IMR-90 (cell line): ENCODE results near the gene TGM6. TPM values are rescaled to one million over a fixed set of nuclear protein-coding genes. Genes with fewer than 3 reads are reported as not detected.

Experiments used
- ATAC-seq: fragments of 200-7000 bp; cut with Tn5 transposase; 2 replicates; pipeline ENCODE4 v1.9.1; 2020; ENCODE audit warnings: low read depth, mild to moderate bottlenecking, moderate library complexity
- BruUV-seq: library from RNA; stranded (reverse); fragments of 400-500 nt; replicated peaks from 2 replicates; lab custom pipeline; 2021; lab: Mats Ljungman, UMichigan
- CTCF ChIA-PET: fragments of 300-600 bp; formaldehyde crosslinking; extraction: SDS; loops from one replicate; lab custom pipeline; 2021; ENCODE audit warnings: antibody characterized with exemption; lab: Yijun Ruan, JAX
- POLR2A ChIA-PET: fragments of 300-600 bp; sonication (Branson Sonifier 250); formaldehyde crosslinking; loops from one replicate; lab custom pipeline; 2022; ENCODE audit warnings: antibody characterized with exemption; ENCODE audit not compliant: unreplicated experiment; lab: Charles Lee
- DNase-seq: peaks from one replicate; pipeline ENCODE4 v3.0.0; 2013
- H2AFZ ChIP-seq: replicated peaks from 2 replicates; pipeline ENCODE3; 2013; ENCODE audit warnings: low read length, mild to moderate bottlenecking; ENCODE audit not compliant: poor library complexity
- H2AK5ac ChIP-seq: 2 replicates; pipeline ENCODE4 v1.6.1; 2013; ENCODE audit warnings: low read depth, low read length, inconsistent platforms
- H2AK9ac ChIP-seq: replicated peaks from 2 replicates; pipeline ENCODE3; 2013; ENCODE audit warnings: mild to moderate bottlenecking, low read depth, low read length, moderate library complexity; ENCODE audit not compliant: poor library complexity
- H2BK120ac ChIP-seq: 2 replicates; pipeline ENCODE4 v1.6.1; 2013; ENCODE audit warnings: low read depth, low read length, inconsistent platforms
- H2BK15ac ChIP-seq: 3 replicates; pipeline ENCODE4 v1.6.1; 2013; ENCODE audit warnings: low read depth, low read length, inconsistent platforms
- H2BK20ac ChIP-seq: 2 replicates; pipeline ENCODE4 v1.6.1; 2013; ENCODE audit warnings: low read depth, mild to moderate bottlenecking, inconsistent platforms, low read length, moderate library complexity
- H2BK5ac ChIP-seq: 2 replicates; pipeline ENCODE4 v1.6.1; 2013; ENCODE audit warnings: mild to moderate bottlenecking, low read depth, low read length, inconsistent platforms; ENCODE audit not compliant: poor library complexity, severe bottlenecking
- H3K14ac ChIP-seq: replicated peaks from 2 replicates; pipeline ENCODE4 v1.6.1; 2013; ENCODE audit warnings: low read depth, low read length, inconsistent platforms
- H3K18ac ChIP-seq: 2 replicates; pipeline ENCODE4 v1.6.1; 2013; ENCODE audit warnings: low read depth, low read length, control low read depth
- H3K23ac ChIP-seq: 2 replicates; pipeline ENCODE4 v1.6.1; 2013; ENCODE audit warnings: low read depth, low read length, inconsistent platforms
- H3K27ac ChIP-seq: 2 replicates; pipeline ENCODE4 v1.5.1; 2013; ENCODE audit warnings: mild to moderate bottlenecking, control low read depth, low read length; ENCODE audit not compliant: insufficient read depth
- H3K27me3 ChIP-seq: 2 replicates; pipeline ENCODE4 v1.6.1; 2013; ENCODE audit warnings: low read length; ENCODE audit not compliant: control insufficient read depth, insufficient read depth
- H3K36me3 ChIP-seq: 2 replicates; pipeline ENCODE4 v1.6.1; 2013; ENCODE audit warnings: low read length, mixed read lengths; ENCODE audit not compliant: control insufficient read depth, insufficient read depth
- H3K4ac ChIP-seq: 2 replicates; pipeline ENCODE4 v1.6.1; 2013; ENCODE audit warnings: low read depth, low read length, inconsistent platforms
- H3K4me1 ChIP-seq: 2 replicates; pipeline ENCODE4 v1.6.1; 2013; ENCODE audit warnings: low read length, mixed read lengths; ENCODE audit not compliant: control insufficient read depth, insufficient read depth
- H3K4me2 ChIP-seq: 2 replicates; pipeline ENCODE4 v1.6.1; 2013; ENCODE audit warnings: low read depth, mild to moderate bottlenecking, control low read depth, low read length, moderate library complexity
- H3K4me3 ChIP-seq: 2 replicates; pipeline ENCODE4 v1.5.1; 2013; ENCODE audit warnings: low read depth, mild to moderate bottlenecking, control low read depth, low read length, moderate library complexity; ENCODE audit not compliant: insufficient read depth
- H3K56ac ChIP-seq: 2 replicates; pipeline ENCODE4 v1.6.1; 2013; ENCODE audit warnings: low read length, inconsistent platforms; ENCODE audit not compliant: insufficient read depth; ENCODE audit errors: extremely low read depth
- H3K79me1 ChIP-seq, 2 experiments: 2 replicates each; pipeline ENCODE4 v1.6.1; 2013; ENCODE audit warnings: low read length in 2 of 2, inconsistent platforms in 1 of 2, low read depth in 1 of 2
- H3K9ac ChIP-seq: 2 replicates; pipeline ENCODE4 v1.6.1; 2013; ENCODE audit warnings: low read depth, low read length, control low read depth
- H3K9me1 ChIP-seq: 2 replicates; pipeline ENCODE4 v1.6.1; 2013; ENCODE audit warnings: low read length, inconsistent platforms; ENCODE audit not compliant: insufficient read depth
- H3K9me3 ChIP-seq: 2 replicates; pipeline ENCODE4 v1.6.1; 2013; ENCODE audit warnings: low read length; ENCODE audit not compliant: control insufficient read depth, insufficient read depth
- H4K20me1 ChIP-seq: 2 replicates; pipeline ENCODE4 v1.6.1; 2013; ENCODE audit warnings: low read length, inconsistent platforms; ENCODE audit not compliant: insufficient read depth
- H4K5ac ChIP-seq: 2 replicates; pipeline ENCODE4 v1.6.1; 2013; ENCODE audit warnings: mild to moderate bottlenecking, low read depth, low read length, control low read depth
- H4K8ac ChIP-seq, 2 experiments: 2 replicates each; pipeline ENCODE4 v1.6.1; 2013; ENCODE audit warnings: low read depth in 2 of 2, low read length in 2 of 2, control low read depth in 1 of 2, inconsistent platforms in 1 of 2
- H4K91ac ChIP-seq: 2 replicates; pipeline ENCODE4 v1.6.1; 2013; ENCODE audit warnings: low read depth, low read length, inconsistent platforms; ENCODE audit not compliant: insufficient read depth
- BHLHE40 ChIP-seq: fragments of 150-350 bp; IDR thresholded peaks from 2 replicates; pipeline ENCODE4 v1.6.1; 2016; ENCODE audit warnings: mild to moderate bottlenecking, low read depth, low read length
- CEBPB ChIP-seq: IDR thresholded peaks from 2 replicates; pipeline ENCODE4 v1.6.1; 2012; ENCODE audit warnings: low read depth, low read length, improper control_type of control experiment
- CHD1 ChIP-seq: IDR thresholded peaks from 2 replicates; pipeline ENCODE4 v1.6.1; 2012; ENCODE audit warnings: low read depth, low read length, improper control_type of control experiment
- CTCF ChIP-seq: conservative IDR thresholded peaks from 2 replicates; pipeline ENCODE4 v1.5.1; 2012; ENCODE audit warnings: mild to moderate bottlenecking, low read depth, low read length, improper control_type of control experiment
- ELK1 ChIP-seq: fragments of 150-350 bp; IDR thresholded peaks from 2 replicates; pipeline ENCODE4 v1.6.1; 2016; ENCODE audit warnings: low read depth, mild to moderate bottlenecking, low read length, moderate library complexity, borderline replicate concordance
- FOS ChIP-seq: fragments of 150-350 bp; IDR thresholded peaks from 2 replicates; pipeline ENCODE4 v1.6.1; 2016; ENCODE audit warnings: low read depth, low read length
- MAFK ChIP-seq: IDR thresholded peaks from 2 replicates; pipeline ENCODE4 v1.6.1; 2012; ENCODE audit warnings: low read depth, low read length, improper control_type of control experiment
- MAZ ChIP-seq: IDR thresholded peaks from 2 replicates; pipeline ENCODE4 v1.6.1; 2012; ENCODE audit warnings: low read depth, mild to moderate bottlenecking, low read length, improper control_type of control experiment, moderate library complexity, borderline replicate concordance
- MXI1 ChIP-seq: IDR thresholded peaks from 2 replicates; pipeline ENCODE4 v1.6.1; 2012; ENCODE audit warnings: low read depth, mild to moderate bottlenecking, low read length, moderate library complexity, borderline replicate concordance
- NFE2L2 ChIP-seq: fragments of 150-350 bp; IDR thresholded peaks from 2 replicates; pipeline ENCODE4 v1.6.1; 2016; ENCODE audit warnings: low read depth, mild to moderate bottlenecking, low read length
- POLR2A ChIP-seq: IDR thresholded peaks from 2 replicates; pipeline ENCODE4 v1.6.1; 2012; ENCODE audit warnings: mild to moderate bottlenecking, low read depth, low read length
- RAD21 ChIP-seq: IDR thresholded peaks from 2 replicates; pipeline ENCODE4 v1.6.1; 2012; ENCODE audit warnings: low read length, improper control_type of control experiment
- RCOR1 ChIP-seq: IDR thresholded peaks from 2 replicates; pipeline ENCODE4 v1.6.1; 2012; ENCODE audit warnings: mild to moderate bottlenecking, low read length, improper control_type of control experiment; ENCODE audit not compliant: insufficient replicate concordance
- RFX5 ChIP-seq: IDR thresholded peaks from 2 replicates; pipeline ENCODE4 v1.8.0; 2012; ENCODE audit warnings: low read depth, mild to moderate bottlenecking, low read length, moderate library complexity
- SMC3 ChIP-seq: fragments of 150-350 bp; IDR thresholded peaks from 2 replicates; pipeline ENCODE4 v1.6.1; 2016; ENCODE audit warnings: low read depth, mild to moderate bottlenecking, antibody characterized with exemption, low read length, moderate library complexity
- USF2 ChIP-seq: fragments of 150-350 bp; IDR thresholded peaks from 2 replicates; pipeline ENCODE4 v1.6.1; 2017; ENCODE audit warnings: mild to moderate bottlenecking, antibody characterized with exemption, low read length, low read depth
- WGBS, 2 experiments: methylation state at CpG; one replicate each; pipeline versions ENCODE4 v1.1.5 to v1.1.7; 2013; ENCODE audit warnings: missing lambda C conversion rate in 2 of 2; ENCODE audit not compliant: insufficient read length in 1 of 2; ENCODE audit errors: extremely low coverage in 2 of 2; 5-methylcytosine and 5-hydroxymethylcytosine counted together
- dilution Hi-C: fragments of 300-500 bp; cut with HindIII; formaldehyde crosslinking; loops from one replicate; pipeline ENCODE4 v1.14.3; 2018; ENCODE audit warnings: low sequenced_read_pairs; ENCODE audit not compliant: unreplicated experiment
- in situ Hi-C: fragments of 300-500 bp; cut with MboI; formaldehyde crosslinking; loops from 3 replicates; pipeline ENCODE4 v1.14.3; 2019; ENCODE audit warnings: low sequenced_read_pairs, inconsistent platforms, mixed read lengths
- intact Hi-C: fragments of 100-400 bp; cut with micrococcal nuclease; formaldehyde crosslinking; loops from 2 replicates; pipeline ENCODE4 v1.10.0; 2022
- polyA plus RNA-seq, 3 experiments: library from polyadenylated mRNA; depleted of rRNA; stranded (reverse); fragments of >200 nt; gene quantifications; 2 replicates each; pipeline ENCODE4 v1.2.3, GENCODE V29; 2012; ENCODE audit warnings: low replicate concordance in 1 of 3
- total RNA-seq: library from RNA; depleted of rRNA; stranded (reverse); fragments of >200 nt; gene quantifications from 2 replicates; pipeline ENCODE4 v1.2.3, GENCODE V29; 2012

The TGM6 gene
- total and polyA plus RNA-seq, 2 of the 4 experiments (the other 2 are of a cell fraction) = not detected

GRCh38 chr20:2378893-2379292 is 1.8 kb upstream of the TGM6 start:
- Histone ChIP-seq H3K27ac (no peak overlapping the region), H3K4me3 (no peak overlapping the region), H2BK15ac (no peak overlapping the region), H3K56ac (no peak overlapping the region), H3K9me1 (no peaks in the 10 kb centered on the region), H3K18ac (no peak overlapping the region), H3K36me3 (no peaks in the 10 kb centered on the region), H3K14ac (no peak overlapping the region), H3K4ac (no peak overlapping the region), H2AK9ac (no peak overlapping the region), H3K4me2 (no peak overlapping the region), H3K9ac (no peak overlapping the region), H4K20me1 (no peaks in the 10 kb centered on the region), H2AFZ (no peak overlapping the region), H3K79me1 (no peaks in the 10 kb centered on the region), H3K4me1 (no peaks in the 10 kb centered on the region), H3K9me3 (no peaks in the 10 kb centered on the region), H3K27me3 (no peaks in the 10 kb centered on the region), H3K23ac (no peak overlapping the region), H2AK5ac (no peak overlapping the region), H4K91ac (no peak overlapping the region), H2BK5ac (no peak overlapping the region), H2BK120ac (no peak overlapping the region), H4K8ac (no peak overlapping the region), H4K5ac (no peak overlapping the region), H2BK20ac (no peak overlapping the region)
- intact Hi-C loops = no loop called here
- BruUV-seq = no TSS peak
- DNase-seq = no peak
- no CpG with 5 or more reads among the region's 7 CpGs for WGBS, 2 experiments
- dilution Hi-C loops = no loop called here
- ChIA-PET CTCF (no interaction called here), POLR2A (no interaction called here)
- TF ChIP-seq CHD1 (no peak), SMC3 (no peak), USF2 (no peak), CEBPB (no peak), BHLHE40 (no peak), RAD21 (no peak), FOS (no peak), MXI1 (no peak), MAFK (no peak), RCOR1 (no peak), CTCF (no peak), POLR2A (no peak), ELK1 (no peak), NFE2L2 (no peak), RFX5 (no peak), MAZ (no peak)
- in situ Hi-C loops = no loop called here
- no peak for ATAC-seq
